Right ventricle myocardium inferior (tissue), 1 donor: ENCODE measurements around the gene OR7A5. TPM values are rescaled to one million over a fixed set of nuclear protein-coding genes. Genes with fewer than 3 reads are reported as not detected.
"Not testable (repeated sequence)": the region's sequence is repeated elsewhere in the genome, so short reads cannot be mapped to it uniquely, and the experiment has no call there.

Source experiments
- ATAC-seq: fragments of 200-7000 bp; cut with Tn5 transposase; one replicate; pipeline ENCODE4 v1.9.1; 2020; ENCODE audit warnings: mild to moderate bottlenecking, moderate library complexity
- DNase-seq: peaks from one replicate; pipeline ENCODE4 v3.0.0; 2021; ENCODE audit errors: missing footprints
- intact Hi-C: fragments of 100-400 bp; cut with DNase I; formaldehyde crosslinking; loops from one replicate; pipeline ENCODE4 v1.11.0; 2022
- total RNA-seq: library from RNA; stranded (reverse); fragmentation: NEBNext Ultra II Directional; extraction: Animal tissue kit (Norgen Biotek cat#: 25700); gene quantifications from one replicate; pipeline ENCODE4 v1.2.1, GENCODE V29; 2021
- donor health status: DM: no; HTN: yes; CAD: no; lungs with severe emphysema.

The OR7A5 gene
- total RNA-seq, 1 donor from 2014 or later: not detected

GRCh38 chr19:14792250-14792649 lies 42.7 kb downstream of the OR7A5 start:
- ATAC-seq, DNase-seq, intact Hi-C loops: not testable (repeated sequence)

- DNase-seq: peak; percentile 81
- no peak for ATAC-seq
- intact Hi-C loops: loop anchor here (2.0 kb wide), 1 partner anchor 102 kb away; no protein-coding TSS in a partner anchor
These were observed 48.5 kb downstream of the OR7A5 start for GRCh38 chr19:14786421-14786851.

DNA sequence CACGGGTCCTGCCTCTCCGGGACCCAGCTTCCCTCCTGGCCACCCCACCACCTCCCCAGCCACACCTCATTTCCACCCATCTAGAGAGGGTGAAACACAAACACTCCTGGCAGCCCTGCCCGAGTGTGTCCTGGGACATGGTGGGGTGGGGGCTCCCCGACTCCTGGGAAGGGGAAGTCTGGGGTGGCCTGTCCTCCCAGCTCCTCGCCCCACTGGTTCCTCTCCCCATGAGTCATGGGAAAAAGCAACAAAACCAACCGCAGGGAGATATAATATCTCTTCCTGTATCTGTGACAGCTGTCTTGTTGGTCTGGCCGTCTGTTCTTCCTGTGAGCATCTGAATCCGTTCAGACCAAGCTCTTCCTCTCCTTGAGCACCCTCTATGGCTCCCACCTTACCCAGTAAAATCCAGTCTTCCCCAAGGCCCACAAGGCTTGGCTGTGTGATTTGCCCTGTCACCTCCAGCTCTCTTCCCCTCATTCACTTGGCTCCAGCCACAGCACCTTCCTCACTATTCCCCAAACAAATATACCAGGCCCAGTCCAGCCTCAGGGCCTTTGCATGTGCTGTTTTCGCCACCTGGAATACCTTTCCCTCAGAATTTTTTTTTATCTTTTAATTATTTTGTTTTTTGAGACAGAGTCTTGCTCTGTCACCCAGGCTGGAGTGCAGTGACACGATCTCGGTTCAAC lies 49.7 kb downstream of the OR7A5 start:
- intact Hi-C loops: not testable (repeated sequence)
- ATAC-seq (peak; percentile 72), DNase-seq (peak; percentile 80)

GRCh38 chr19:14784730-14785101 lies 50.3 kb downstream of the OR7A5 start:
- intact Hi-C loops: not testable (repeated sequence)
- ATAC-seq (peak; percentile 73), DNase-seq (peak; percentile 85)

DNA sequence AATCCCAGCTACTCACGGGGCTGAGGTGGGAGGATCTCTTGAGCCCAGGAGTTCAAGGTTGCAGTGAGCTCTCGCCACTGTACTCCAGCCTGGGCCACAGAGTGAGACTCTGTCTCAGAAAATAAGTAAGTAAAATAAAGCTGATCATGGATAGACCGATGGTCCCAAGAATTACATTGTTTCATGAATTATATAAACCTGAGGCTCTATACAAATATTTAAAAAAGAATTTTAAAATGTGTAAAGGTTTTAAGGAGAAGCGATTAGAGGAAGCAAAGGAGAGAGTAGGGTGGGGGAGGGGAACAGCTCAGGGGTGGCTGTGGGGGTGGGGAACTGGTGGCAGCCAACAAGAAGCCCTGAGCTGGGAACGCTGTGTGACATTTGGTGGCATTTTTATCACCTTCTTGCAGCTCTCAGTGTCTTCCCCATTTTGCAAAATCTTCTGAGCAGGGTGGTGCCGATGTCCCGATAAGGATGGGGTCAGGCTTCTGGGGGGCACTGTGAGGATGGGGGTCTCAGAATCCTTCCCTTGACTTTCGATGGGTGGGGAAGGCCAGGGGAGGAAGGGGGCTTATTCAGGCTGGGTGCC lies 51.5 kb downstream of the OR7A5 start:
- intact Hi-C loops, DNase-seq, ATAC-seq: not testable (repeated sequence)

GRCh38 chr19:14782626-14783409 lies 52.2 kb downstream of the OR7A5 start:
- no peak for DNase-seq
- intact Hi-C loops: no loop called here
- no peak for ATAC-seq

- ATAC-seq, DNase-seq, intact Hi-C loops: not testable (repeated sequence)
These were observed 53.1 kb downstream of the OR7A5 start for GRCh38 chr19:14781713-14782536.

DNA sequence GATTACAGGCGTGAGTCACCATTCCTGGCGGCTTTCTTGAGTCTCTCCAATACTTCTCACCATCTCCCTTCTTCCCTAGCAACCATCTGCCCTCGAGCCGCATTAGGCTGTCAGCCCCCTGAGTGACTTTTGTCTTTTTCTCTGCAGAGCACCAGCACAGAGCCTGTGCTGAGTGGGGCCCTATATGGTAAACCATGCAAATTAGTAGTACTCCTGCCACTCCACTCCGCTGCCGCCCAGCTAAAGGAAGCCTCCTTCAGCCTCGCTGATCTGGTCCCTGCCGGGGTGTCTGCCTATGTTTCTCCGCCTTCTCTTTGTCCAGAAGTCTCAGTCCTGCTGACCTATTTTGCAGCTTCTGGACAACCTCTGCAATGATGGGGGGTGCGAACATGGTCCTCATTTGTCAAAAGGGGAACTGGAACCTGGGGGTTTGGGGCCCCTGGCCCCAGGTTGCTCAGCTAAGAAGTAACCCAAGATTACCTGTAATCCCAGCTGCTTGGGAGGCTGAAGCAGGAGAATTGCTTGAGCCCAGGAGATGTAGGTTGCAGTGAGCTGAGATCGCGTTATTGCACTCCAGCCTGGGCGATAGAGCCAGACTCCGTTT lies 54.3 kb downstream of the OR7A5 start:
- intact Hi-C loops, ATAC-seq, DNase-seq: not testable (repeated sequence)

DNA sequence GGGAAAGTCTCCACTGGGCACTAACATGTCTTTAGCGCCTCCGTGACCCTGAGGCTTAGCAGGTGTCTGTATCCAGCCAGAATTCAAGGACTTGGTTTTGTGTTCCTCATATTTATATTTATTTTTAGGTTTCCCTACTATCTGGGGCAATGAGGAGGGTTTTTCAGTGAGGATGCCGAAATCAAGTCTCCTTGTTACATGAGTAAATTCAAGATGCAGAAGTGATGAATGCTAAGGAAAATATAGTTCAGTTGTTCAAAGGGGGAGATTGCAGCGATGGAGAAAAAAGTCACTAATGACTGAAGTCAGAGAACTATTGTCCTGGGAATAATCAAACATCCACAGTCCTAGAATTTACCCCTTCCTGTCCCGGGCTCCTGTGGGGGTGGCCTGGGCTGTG lies 55.8 kb downstream of the OR7A5 start:
- intact Hi-C loops: no loop called here
- ATAC-seq: no peak
- DNase-seq: no peak

DNA sequence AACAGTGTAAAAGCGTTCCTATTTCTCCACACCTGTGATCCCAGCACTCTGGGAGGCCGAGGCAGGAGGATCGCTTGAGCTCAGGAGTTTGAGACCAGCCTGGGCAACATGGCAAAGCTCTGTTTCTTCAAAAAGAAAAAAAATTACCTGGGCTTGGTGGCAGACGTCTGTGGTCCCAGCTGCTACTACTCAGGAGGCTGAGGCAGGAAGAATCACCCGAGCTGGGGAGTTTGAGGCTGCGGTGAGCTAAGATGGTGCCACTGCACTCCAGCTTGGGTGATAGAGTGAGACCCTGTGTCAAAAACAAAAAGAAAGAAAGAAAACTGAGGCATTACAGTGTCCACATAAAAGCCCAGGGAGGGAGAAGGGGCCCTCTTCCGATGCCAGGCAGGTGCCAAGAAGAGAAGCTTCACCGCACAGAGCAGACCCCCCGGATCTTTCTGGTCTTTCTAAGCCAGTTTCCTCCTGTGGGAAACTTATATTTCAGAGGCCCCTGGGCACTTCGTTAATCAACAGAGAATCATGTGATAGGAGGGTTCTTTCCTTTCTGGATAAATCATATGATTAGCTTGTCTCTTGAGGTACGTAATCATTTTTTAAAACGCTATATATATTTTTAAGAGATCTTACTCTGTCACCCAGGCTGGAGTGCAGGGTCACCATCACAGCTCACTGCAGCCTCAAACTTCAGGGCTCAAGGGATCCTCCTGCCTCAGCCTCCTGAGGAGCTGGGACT lies 56.7 kb downstream of the OR7A5 start, which contains the start of gene ADGRE2:
Gene ADGRE2 (minus strand): TSS at position 451 of the 736 bp plus-strand sequence. CDS start 1,804 bp downstream, outside the sequence.
- DNase-seq, ATAC-seq, intact Hi-C loops: not testable (repeated sequence)

DNA sequence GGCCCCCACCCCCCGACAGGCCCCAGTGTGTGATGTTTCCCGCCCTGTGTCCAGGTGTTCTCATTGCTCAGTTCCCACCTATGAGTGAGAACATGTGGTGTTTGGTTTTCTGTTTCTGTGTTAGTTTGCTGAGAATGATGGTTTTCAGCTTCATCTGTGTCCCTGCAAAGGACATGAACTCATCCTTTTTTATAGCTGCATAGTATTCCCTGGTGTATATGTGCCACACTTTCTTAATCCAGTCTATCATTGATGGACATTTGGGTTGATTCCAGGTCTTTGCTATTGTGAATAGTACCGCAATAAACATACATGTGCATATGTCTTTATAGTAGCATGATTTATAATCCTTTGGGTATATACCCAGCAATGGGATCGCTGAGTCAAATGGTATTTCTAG lies 57.3 kb downstream of the OR7A5 start:
- ATAC-seq, intact Hi-C loops, DNase-seq: not testable (repeated sequence)

Other genes with a start within 250 kb of the OR7A5 start
- gene ADGRE3, start 160.3 kb downstream of the OR7A5 start, total RNA-seq: 0.11 TPM
- gene ZNF333, start 145.1 kb downstream of the OR7A5 start, total RNA-seq: 6.1 TPM
- gene ADGRE2, start 56.6 kb downstream of the OR7A5 start, total RNA-seq: 0.87 TPM
- not detected for gene OR7C1, start within 50 bp of the OR7A5 start, total RNA-seq
- not detected for gene OR7A10, start 13.7 kb upstream of the OR7A5 start, total RNA-seq
- gene OR7A17, start 50.9 kb upstream of the OR7A5 start, total RNA-seq: not detected
- not detected for gene OR7C2, start 106.3 kb upstream of the OR7A5 start, total RNA-seq
- not detected for gene SLC1A6, start 144.7 kb upstream of the OR7A5 start, total RNA-seq
- gene CASP14, start 214.3 kb upstream of the OR7A5 start, total RNA-seq: not detected
- not detected for gene OR1I1, start 247.0 kb upstream of the OR7A5 start, total RNA-seq